Measurements from ENCODE around the gene LAGE3. TPM values are rescaled to one million over a fixed set of nuclear protein-coding genes. Genes with fewer than 3 reads are reported as not detected.

LAGE3 gene
- total RNA-seq = 27.9 and 28.8 TPM in 2 replicates

DNA sequence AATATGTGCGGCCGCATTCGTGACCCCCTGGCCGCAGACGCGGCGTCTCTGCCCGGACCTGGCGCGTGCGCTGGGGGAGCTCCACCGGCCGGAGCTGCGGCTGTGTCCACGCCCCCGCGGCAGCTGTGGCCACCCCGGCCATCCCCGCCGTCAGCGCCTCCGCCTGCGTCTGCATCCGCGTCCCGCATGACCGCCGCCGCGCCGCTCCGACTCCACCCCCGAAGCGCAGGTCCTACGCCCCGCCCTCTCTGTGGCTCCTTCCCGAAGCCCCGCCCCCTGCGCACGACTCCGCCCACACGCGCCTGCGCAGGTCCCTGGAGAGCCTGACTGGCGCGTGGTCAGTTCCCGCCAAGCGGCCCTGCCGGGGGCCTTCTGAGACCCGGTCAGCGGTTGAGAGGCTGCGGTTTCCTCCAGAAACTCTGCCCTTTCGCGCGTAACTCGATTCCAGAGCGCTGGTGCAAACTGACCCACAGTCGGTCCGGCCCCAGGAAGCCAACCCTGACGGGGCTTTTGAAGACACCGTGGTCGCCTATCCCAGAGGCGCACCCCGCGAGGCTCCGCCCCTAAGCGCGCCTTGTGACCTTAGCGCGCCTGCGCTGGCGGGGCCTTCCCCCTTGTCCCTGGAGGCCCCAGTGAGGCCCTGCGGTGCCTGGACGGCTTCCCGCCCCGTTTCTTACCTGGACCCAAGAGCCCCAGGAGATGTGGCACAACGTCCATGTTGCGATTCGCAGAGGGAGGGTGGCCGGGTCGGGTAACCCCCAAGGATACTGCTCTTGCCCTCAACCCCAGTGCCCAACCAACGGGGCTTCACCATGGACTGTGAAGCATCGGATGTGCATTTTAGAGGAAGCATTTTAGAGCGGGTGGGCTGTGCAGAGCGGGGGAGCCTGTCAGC lies at the start of gene LAGE3:
Gene LAGE3, minus strand, starts transcription at position 554 of the 895 bp plus-strand sequence. Its CDS starts 366 bp downstream, at position 188.
- Histone ChIP-seq H3K27me3 (ENCODE audit: control insufficient read depth, insufficient read depth, low read length) (no peaks in the 10 kb centered on the region), H3K36me3 (ENCODE audit: control insufficient read depth, insufficient read depth, low read length) (no peaks in the 10 kb centered on the region), H3K4me3 (ENCODE audit: low read depth, low read length) (peak within 1 kb of the TSS; percentile 48)
- TF ChIP-seq, protein P1, sequence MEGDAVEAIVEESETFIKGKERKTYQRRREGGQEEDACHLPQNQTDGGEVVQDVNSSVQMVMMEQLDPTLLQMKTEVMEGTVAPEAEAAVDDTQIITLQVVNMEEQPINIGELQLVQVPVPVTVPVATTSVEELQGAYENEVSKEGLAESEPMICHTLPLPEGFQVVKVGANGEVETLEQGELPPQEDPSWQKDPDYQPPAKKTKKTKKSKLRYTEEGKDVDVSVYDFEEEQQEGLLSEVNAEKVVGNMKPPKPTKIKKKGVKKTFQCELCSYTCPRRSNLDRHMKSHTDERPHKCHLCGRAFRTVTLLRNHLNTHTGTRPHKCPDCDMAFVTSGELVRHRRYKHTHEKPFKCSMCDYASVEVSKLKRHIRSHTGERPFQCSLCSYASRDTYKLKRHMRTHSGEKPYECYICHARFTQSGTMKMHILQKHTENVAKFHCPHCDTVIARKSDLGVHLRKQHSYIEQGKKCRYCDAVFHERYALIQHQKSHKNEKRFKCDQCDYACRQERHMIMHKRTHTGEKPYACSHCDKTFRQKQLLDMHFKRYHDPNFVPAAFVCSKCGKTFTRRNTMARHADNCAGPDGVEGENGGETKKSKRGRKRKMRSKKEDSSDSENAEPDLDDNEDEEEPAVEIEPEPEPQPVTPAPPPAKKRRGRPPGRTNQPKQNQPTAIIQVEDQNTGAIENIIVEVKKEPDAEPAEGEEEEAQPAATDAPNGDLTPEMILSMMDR (IDR thresholded peaks at IDR 0.05; ENCODE audit: insufficient read depth, low read length, poor library complexity, severe bottlenecking) = no peak
- no peak for DNase-seq (ENCODE audit: low read depth)

GRCh38 chrX:154526901-154527675 lies 48.0 kb upstream of the LAGE3 start:
- DNase-seq (ENCODE audit: low read depth) = peak; percentile 37
- TF ChIP-seq, protein P1 (IDR thresholded peaks at IDR 0.05; ENCODE audit: insufficient read depth, low read length, poor library complexity, severe bottlenecking) = peak; percentile 55
- Histone ChIP-seq H3K27me3 (ENCODE audit: control insufficient read depth, insufficient read depth, low read length) (no peaks in the 10 kb centered on the region), H3K4me3 (ENCODE audit: low read depth, low read length) (peak overlapping the region; percentile 19), H3K36me3 (ENCODE audit: control insufficient read depth, insufficient read depth, low read length) (no peaks in the 10 kb centered on the region)

DNA sequence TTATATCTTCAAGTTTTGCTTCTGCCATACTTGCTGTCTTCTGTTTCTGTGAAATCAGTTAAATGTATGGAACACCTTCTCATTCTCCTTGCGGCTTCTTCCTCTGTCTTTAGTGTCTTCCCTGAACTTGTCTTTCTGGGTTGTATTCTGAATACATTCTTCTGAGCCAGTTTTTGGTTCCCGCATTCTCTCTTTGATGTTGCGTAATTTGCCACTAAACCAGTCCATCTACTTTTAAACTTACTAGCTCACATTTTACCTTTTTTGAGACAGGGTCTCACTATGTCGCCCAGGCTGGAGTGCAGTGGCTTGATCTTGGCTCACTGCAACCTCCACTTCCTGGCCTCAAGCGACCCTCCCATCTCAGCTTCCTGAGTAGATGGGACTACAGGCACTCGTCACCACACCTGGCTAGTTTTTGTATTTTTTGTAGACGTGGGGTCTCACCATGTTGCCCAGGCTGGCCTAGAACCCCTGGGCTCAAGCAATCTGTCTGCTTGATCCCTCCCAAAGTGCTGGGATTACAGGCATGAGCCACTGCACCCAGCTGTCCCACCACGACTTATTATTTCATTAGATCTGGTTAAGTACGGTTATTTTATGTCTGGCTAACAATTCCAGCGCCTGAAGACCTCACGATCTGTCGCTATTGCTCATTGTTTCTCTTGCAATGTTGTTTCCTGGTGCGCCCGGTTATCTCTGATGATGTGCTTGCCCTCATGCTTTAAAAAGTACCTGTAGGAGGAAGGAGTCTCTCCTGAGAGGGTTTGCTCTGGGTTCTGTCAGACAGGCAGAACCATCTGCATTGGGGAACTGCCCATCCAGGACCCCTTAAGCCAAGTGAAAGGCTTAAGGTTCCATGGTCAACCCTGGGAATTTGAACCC lies 46.8 kb upstream of the LAGE3 start:
- H3K27me3 ChIP-seq (ENCODE audit: control insufficient read depth, insufficient read depth, low read length) = no peaks in the 10 kb centered on the region
- no peak overlapping the region for H3K4me3 ChIP-seq (ENCODE audit: low read depth, low read length)
- no peaks in the 10 kb centered on the region for H3K36me3 ChIP-seq (ENCODE audit: control insufficient read depth, insufficient read depth, low read length)
- TF ChIP-seq, protein P1 (IDR thresholded peaks at IDR 0.05; ENCODE audit: insufficient read depth, low read length, poor library complexity, severe bottlenecking) = no peak
- no peak for DNase-seq (ENCODE audit: low read depth)

- DNase-seq (ENCODE audit: low read depth) = no peak
- H3K36me3 ChIP-seq (ENCODE audit: control insufficient read depth, insufficient read depth, low read length) = no peaks in the 10 kb centered on the region
- H3K27me3 ChIP-seq (ENCODE audit: control insufficient read depth, insufficient read depth, low read length) = no peaks in the 10 kb centered on the region
- TF ChIP-seq, protein P1 (IDR thresholded peaks at IDR 0.05; ENCODE audit: insufficient read depth, low read length, poor library complexity, severe bottlenecking) = no peak
- no peak overlapping the region for H3K4me3 ChIP-seq (ENCODE audit: low read depth, low read length)
Observed at GRCh38 chrX:154519389-154519788, 40.3 kb upstream of the LAGE3 start.

DNA sequence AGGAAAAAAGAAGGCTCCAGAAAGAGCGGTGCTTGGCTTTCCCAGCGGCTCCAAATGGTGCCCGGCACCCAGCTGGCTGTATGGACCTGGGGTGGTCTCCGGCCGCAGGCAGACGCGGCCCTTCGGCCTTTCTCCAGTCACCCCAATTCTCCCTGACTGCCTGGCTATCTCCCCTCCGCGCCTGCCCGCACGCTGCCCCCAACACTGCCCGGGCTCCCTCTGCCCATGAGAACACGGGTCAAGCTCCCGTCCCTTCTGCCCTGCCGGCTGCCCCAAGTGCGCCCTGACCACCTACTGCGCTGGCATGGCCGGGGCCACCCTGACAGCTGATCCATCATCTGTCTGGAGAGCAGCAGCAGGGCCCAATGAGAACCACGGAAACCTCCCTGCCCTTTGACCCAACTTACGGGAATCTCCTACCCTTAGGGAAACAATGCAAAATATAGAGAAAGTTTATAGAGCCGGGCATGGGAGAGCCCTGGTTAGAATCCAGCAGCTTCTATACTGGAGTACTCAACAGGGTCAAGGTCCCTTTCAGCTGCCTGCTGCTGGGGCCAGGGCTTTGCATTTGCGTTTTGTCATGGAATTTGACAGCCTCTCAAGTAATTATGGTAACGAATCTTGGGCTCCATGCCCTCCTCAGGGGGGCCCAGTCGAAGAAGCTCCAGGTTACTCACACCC lies 38.2 kb upstream of the LAGE3 start:
- Histone ChIP-seq H3K27me3 (ENCODE audit: control insufficient read depth, insufficient read depth, low read length) (no peaks in the 10 kb centered on the region), H3K4me3 (ENCODE audit: low read depth, low read length) (no peak overlapping the region), H3K36me3 (ENCODE audit: control insufficient read depth, insufficient read depth, low read length) (no peaks in the 10 kb centered on the region)
- no peak for DNase-seq (ENCODE audit: low read depth)
- TF ChIP-seq, protein P1 (IDR thresholded peaks at IDR 0.05; ENCODE audit: insufficient read depth, low read length, poor library complexity, severe bottlenecking) = no peak

Measured in kidney epithelial cell (primary cell).